ENCODE data around the gene CDC42SE2. TPM values are rescaled to one million over a fixed set of nuclear protein-coding genes. Genes with fewer than 3 reads are reported as not detected.

Gene CDC42SE2
- total RNA-seq, 1 donor from 2014 or later = 41.2 TPM

GRCh38 chr5:131353991-131354390 is 90.1 kb downstream of the CDC42SE2 start:
- DNase-seq (ENCODE audit: low read depth) = no peak
- Histone ChIP-seq H3K4me3 (ENCODE audit: low read depth, low read length) (no peak overlapping the region), H3K27me3 (ENCODE audit: control insufficient read depth, insufficient read depth, low read length) (no peaks in the 10 kb centered on the region), H3K36me3 (ENCODE audit: control insufficient read depth, insufficient read depth, low read length) (no peaks in the 10 kb centered on the region)
- TF ChIP-seq, protein P1, sequence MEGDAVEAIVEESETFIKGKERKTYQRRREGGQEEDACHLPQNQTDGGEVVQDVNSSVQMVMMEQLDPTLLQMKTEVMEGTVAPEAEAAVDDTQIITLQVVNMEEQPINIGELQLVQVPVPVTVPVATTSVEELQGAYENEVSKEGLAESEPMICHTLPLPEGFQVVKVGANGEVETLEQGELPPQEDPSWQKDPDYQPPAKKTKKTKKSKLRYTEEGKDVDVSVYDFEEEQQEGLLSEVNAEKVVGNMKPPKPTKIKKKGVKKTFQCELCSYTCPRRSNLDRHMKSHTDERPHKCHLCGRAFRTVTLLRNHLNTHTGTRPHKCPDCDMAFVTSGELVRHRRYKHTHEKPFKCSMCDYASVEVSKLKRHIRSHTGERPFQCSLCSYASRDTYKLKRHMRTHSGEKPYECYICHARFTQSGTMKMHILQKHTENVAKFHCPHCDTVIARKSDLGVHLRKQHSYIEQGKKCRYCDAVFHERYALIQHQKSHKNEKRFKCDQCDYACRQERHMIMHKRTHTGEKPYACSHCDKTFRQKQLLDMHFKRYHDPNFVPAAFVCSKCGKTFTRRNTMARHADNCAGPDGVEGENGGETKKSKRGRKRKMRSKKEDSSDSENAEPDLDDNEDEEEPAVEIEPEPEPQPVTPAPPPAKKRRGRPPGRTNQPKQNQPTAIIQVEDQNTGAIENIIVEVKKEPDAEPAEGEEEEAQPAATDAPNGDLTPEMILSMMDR (IDR thresholded peaks at IDR 0.05; ENCODE audit: insufficient read depth, low read length, poor library complexity, severe bottlenecking) = no peak

- no peak for DNase-seq (ENCODE audit: low read depth)
- TF ChIP-seq, protein P1 (IDR thresholded peaks at IDR 0.05; ENCODE audit: insufficient read depth, low read length, poor library complexity, severe bottlenecking) = no peak
- Histone ChIP-seq H3K4me3 (ENCODE audit: low read depth, low read length) (no peak overlapping the region), H3K36me3 (ENCODE audit: control insufficient read depth, insufficient read depth, low read length) (no peaks in the 10 kb centered on the region), H3K27me3 (ENCODE audit: control insufficient read depth, insufficient read depth, low read length) (no peaks in the 10 kb centered on the region)
Measured at GRCh38 chr5:131355971-131356528, 92.2 kb downstream of the CDC42SE2 start.

DNA sequence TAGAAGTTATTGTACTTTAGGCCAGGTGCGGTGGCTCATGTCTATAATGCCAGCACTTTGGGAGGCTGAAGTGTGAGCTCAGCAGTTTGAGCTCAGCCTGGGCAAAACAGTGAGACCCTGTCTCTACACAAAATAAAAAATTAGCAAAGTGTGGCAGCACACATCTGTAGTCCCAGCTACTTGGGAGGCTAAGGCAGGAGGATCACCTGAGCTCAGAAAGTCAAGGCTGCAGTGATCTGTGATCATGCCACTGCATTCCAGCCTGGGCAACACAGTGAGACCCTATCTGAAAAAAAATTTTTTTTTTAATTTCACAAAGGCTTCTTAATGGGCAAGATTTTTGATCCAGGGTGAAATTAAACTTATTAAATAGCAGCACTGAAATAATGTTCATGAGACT is 92.8 kb downstream of the CDC42SE2 start:
- TF ChIP-seq, protein P1 (IDR thresholded peaks at IDR 0.05; ENCODE audit: insufficient read depth, low read length, poor library complexity, severe bottlenecking) = no peak
- no peak for DNase-seq (ENCODE audit: low read depth)
- H3K36me3 ChIP-seq (ENCODE audit: control insufficient read depth, insufficient read depth, low read length) = no peaks in the 10 kb centered on the region

DNA sequence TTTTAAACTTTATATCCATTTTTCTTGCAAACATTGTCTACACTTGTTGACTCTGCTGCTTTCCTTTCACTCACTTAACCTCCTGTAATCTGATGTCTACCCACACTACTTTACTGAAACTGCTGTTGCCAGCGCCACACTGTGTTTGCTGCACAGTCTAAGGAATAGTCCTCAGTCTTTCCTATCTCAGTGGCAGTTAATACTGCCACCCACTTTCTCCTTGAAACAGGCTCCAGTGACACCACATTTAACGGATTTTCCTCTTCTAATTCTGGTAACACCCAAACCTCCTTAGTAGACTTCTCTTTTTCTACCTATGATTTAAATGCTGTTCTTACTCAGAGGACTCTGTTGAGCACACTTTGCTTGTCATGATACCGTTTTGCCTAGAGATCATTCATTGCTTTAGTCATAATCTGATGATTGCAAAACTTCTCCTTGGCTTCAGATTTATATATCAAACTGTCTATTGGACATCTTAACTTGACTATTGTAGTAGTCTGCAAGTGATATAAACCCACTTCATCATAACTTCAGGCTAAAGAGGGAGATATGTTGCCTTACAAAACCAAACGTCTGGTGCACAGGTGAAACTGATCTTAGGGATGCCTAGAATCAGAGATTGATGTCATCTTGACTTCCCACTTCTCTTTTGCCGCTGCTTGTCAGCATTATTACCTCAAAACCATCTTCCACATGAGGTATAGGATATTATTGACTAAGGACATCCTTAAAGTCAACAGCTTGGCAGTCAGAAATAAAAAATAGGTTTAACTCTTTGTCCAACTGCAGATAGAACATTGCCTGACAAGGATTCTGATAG is 94.1 kb downstream of the CDC42SE2 start:
- TF ChIP-seq, protein P1 (IDR thresholded peaks at IDR 0.05; ENCODE audit: insufficient read depth, low read length, poor library complexity, severe bottlenecking) = no peak
- Histone ChIP-seq H3K36me3 (ENCODE audit: control insufficient read depth, insufficient read depth, low read length) (no peaks in the 10 kb centered on the region), H3K4me3 (ENCODE audit: low read depth, low read length) (no peak overlapping the region), H3K27me3 (ENCODE audit: control insufficient read depth, insufficient read depth, low read length) (no peaks in the 10 kb centered on the region)
- no peak for DNase-seq (ENCODE audit: low read depth)

More for the DNA sequence above, 92.8 kb downstream of the CDC42SE2 start:
- no peak overlapping the region for H3K4me3 ChIP-seq (ENCODE audit: low read depth, low read length)
- no peaks in the 10 kb centered on the region for H3K27me3 ChIP-seq (ENCODE audit: control insufficient read depth, insufficient read depth, low read length)

DNA sequence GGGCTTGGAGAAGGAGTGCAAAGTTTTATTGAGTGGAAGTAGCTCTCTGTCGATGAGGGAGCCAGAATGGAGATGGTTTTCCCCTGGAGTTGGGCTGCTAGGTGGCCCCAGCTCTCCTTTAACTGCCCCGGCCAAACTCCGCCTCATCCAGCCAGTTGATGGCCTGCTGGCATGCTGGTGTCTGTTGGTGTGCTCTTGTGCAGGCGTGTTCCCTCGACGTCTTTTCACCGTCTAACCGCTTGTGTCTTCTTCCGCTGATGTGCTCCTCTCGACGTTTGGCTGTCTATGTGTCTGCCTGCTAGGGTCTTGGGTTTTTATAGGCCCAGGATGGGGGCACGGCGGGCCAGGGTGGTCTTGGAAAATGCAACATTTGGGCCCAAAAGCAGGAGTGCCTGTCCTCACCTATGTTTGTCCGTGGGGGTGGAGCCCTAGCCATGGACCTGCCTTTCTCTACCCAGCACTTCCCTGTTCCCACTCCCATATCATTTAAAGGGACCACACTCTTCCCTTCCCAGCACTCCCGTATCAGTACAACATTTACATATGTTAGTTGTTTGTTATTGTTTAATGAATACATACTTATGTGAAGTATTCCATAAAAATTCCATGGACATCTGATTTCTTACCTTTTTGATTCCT is 97.9 kb downstream of the CDC42SE2 start:
- no peak for DNase-seq (ENCODE audit: low read depth)

More for the DNA sequence above, 97.9 kb downstream of the CDC42SE2 start:
- no peak overlapping the region for H3K4me3 ChIP-seq (ENCODE audit: low read depth, low read length)
- no peaks in the 10 kb centered on the region for H3K36me3 ChIP-seq (ENCODE audit: control insufficient read depth, insufficient read depth, low read length)
- TF ChIP-seq, protein P1 (IDR thresholded peaks at IDR 0.05; ENCODE audit: insufficient read depth, low read length, poor library complexity, severe bottlenecking) = no peak
- no peaks in the 10 kb centered on the region for H3K27me3 ChIP-seq (ENCODE audit: control insufficient read depth, insufficient read depth, low read length)

Measured in kidney epithelial cell (primary cell).